ENCODE measurements around the gene SMIM28. TPM values are rescaled to one million over a fixed set of nuclear protein-coding genes. Genes with fewer than 3 reads are reported as not detected.

SMIM28 gene
- total and polyA plus RNA-seq, 8 donors = not detected

DNA sequence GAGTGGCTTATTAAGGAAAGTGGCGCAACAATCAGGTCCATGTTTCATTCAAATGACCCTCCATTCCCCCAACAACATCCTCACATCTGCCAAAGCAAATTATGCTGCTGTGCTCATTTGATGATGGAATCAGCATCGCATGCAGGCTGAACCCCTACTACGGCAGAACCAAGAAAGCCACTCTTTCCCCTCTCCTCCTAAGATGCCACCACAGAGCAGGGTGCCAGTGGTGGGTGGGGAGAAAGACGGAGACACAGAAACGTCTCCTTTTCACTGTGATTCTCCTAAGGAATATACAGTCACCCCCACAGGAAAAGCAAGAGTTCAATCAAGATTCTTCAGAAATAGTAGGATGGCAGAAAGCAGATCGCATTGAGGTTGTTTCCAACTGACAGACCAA is 43.4 kb downstream of the SMIM28 start:
- Histone ChIP-seq H3K9me3 (no peaks in the 10 kb centered on the region), H3K4me3 (no peak overlapping the region), H3K27ac (no peak overlapping the region), H3K4me1 (peaks cover 0 to 17% (median 7%) of the 10 kb centered on the region in 4 donors), H3K27me3 (no peaks in the 10 kb centered on the region), H3K36me3 (peaks cover 0 to 42% (median 36%) of the 10 kb centered on the region in 4 donors)
- WGBS, 5 donors = 77 to 92% (median 80%) methylated on average over 6 of the region's 6 CpGs
- DNase-seq = no peak
- intact Hi-C loops (cut with DNase I; ENCODE audit: low total_unique reads) = loop anchor here (10.0 kb wide), 1 partner anchor 344 kb away; no protein-coding TSS in a partner anchor
- TF ChIP-seq POLR2AphosphoS5 (IDR thresholded peaks at IDR 0.05) (no peak), CTCF (IDR thresholded peaks at IDR 0.05) (no peak), POLR2A (IDR thresholded peaks at IDR 0.05) (no peak), EP300 (IDR thresholded peaks at IDR 0.05) (no peak)

GRCh38 chr6:138421608-138422007 is 43.9 kb downstream of the SMIM28 start:
- TF ChIP-seq POLR2A (IDR thresholded peaks at IDR 0.05) (no peak), POLR2AphosphoS5 (IDR thresholded peaks at IDR 0.05) (no peak), EP300 (IDR thresholded peaks at IDR 0.05) (no peak), CTCF (IDR thresholded peaks at IDR 0.05) (no peak)
- intact Hi-C loops (cut with DNase I; ENCODE audit: low total_unique reads) = loop anchor here (10.0 kb wide), 1 partner anchor 343 kb away; no protein-coding TSS in a partner anchor
- Histone ChIP-seq H3K27me3 (no peaks in the 10 kb centered on the region), H3K27ac (no peak overlapping the region), H3K4me3 (no peak overlapping the region), H3K9me3 (no peaks in the 10 kb centered on the region), H3K36me3 (peaks cover 0 to 38% (median 32%) of the 10 kb centered on the region in 4 donors), H3K4me1 (peaks cover 0 to 23% (median 7%) of the 10 kb centered on the region in 4 donors)
- no peak for DNase-seq
- 87 to 98% (median 95%) methylated on average over 10 of the region's 10 CpGs for WGBS, 5 donors

DNA sequence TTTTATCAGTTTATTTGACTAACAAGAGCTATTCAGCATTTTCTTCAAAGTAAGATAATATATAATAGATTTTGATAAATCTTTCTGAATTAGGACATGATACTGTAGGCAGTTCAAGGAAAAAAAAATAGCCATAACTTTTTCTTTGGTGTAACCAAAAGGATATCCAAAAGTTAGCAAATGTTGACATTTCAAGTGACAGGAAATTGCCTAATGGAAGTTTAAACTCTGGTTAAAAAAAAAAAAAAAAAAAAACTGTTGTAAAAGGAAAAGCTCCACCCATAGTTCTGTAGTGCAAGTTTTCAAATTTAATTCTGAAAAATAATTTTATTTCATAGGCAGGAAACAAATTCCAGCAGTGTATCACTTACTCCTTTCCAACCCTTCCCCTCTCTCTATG is 45.2 kb downstream of the SMIM28 start:
- no peak for DNase-seq
- intact Hi-C loops (cut with DNase I; ENCODE audit: low total_unique reads) = loop anchor here (10.0 kb wide), 1 partner anchor 342 kb away; no protein-coding TSS in a partner anchor

More for the DNA sequence above, 45.2 kb downstream of the SMIM28 start:
- Histone ChIP-seq H3K27me3 (no peaks in the 10 kb centered on the region), H3K4me3 (no peak overlapping the region), H3K9me3 (no peaks in the 10 kb centered on the region), H3K36me3 (peaks cover 0 to 26% (median 25%) of the 10 kb centered on the region in 4 donors), H3K4me1 (peaks cover 0 to 26% (median 7%) of the 10 kb centered on the region in 4 donors), H3K27ac (no peak overlapping the region)
- TF ChIP-seq EP300 (IDR thresholded peaks at IDR 0.05) = no peak
- no peak for TF ChIP-seq CTCF (IDR thresholded peaks at IDR 0.05)
- TF ChIP-seq POLR2A (IDR thresholded peaks at IDR 0.05) = no peak
- TF ChIP-seq POLR2AphosphoS5 (IDR thresholded peaks at IDR 0.05) = no peak

Data from stomach (tissue), 9 donors.